ENCODE measurements around the gene MTOR.
"Not testable (repeated sequence)": the region's sequence is repeated elsewhere in the genome, so short reads cannot be mapped to it uniquely, and the experiment has no call there.

Gene MTOR

DNA sequence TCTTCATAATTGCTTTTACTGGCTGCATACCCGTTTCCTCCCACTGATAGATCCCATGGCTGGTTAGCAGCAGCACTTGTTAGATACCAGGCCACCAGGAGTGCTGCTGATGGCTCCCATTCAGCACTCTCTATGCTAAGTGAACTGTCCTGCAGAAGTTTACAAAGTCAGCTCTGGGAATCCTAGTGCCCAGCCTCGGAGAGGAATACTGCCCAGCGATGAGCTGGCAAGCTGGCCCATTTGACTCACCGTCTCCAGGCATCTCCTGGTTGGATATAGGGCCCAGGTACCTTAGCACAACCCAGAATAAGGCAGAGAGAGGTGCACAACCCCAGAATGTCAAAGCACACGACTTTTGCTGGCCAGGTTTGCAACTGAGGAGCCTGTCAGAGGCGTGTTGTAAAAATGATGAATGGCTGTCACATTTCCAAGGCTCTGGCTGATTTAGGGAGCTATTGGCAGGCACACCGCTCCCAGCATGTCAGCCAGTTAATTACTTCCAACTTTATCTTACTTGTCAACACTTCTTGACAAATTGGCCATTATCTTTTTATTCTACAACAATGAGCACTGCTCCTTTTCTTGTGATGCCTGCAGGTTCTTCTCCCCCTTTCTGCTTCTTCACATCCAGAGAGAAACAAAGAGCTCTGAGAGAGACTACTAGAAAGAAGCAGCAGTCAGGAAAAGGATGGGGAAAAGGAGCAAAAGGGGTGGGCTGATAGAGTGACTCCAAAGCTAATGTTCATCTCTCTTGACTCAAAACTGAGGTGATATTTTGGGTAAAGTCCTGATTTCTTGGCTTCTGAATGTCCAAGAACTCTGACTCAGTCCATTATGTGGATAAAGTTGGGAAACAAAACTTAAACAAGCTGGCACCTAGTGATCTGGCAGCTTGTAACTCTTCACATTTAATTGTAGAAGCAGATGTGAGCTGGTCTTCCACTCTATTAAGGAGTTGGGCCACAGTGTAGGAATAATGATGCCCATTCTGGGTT lies 84.0 kb downstream of the MTOR start:
- DNase-seq: peak; percentile 20

GRCh38 chr1:11176081-11176706 lies 86.2 kb downstream of the MTOR start:
- DNase-seq: no peak

DNA sequence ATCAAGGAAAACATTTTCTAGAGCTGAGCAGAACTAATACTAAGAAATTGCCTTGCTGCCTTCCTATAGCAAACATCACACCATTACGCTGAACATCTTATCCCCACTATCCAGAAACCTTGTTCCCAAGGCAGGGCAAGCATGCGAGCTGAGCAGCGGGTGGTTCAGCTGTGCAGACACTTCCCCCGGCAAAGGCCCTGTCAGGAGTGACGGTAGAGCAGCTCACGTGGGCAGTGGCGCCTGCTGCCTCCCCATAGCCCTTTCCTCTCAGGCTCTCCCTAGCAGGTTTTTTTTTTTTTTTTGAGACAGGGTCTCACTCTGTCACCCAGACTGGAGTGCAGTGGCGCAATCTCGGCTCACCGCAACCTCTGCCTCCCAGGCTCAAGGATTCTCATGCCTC lies 86.9 kb downstream of the MTOR start:
- no peak for DNase-seq

DNA sequence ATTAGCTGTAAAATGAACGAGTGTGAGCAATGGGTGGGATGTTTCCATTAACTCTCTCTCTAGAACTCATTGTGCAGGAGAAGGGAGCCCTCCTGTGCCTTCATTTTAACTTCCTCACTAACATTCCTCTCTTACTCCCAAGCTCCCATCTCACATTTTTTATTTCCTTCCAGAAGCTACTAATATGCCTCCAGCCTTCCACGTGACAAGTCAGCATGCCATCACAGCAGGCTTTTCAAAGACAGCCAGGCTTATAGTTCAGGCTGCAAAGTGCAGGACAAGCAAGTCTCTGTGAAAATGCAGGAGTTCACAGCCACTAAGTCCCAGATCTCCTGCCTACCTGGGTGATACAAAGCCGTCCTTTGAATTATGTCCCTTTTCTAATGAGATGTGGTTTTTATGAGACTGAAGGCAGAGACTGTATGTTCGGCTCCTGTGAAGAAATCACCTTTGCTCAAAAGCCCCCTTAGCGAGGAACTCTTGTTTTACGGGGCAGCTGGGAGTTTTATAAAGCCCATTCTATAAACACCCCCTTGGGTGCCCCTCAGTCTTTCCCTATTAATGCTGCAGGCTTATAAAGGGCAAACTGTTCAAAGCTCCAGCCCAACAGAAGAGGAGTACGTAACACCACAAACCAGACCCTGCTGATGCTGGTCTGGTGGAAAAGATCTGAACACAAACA lies 87.9 kb downstream of the MTOR start:
- DNase-seq: no peak

DNA sequence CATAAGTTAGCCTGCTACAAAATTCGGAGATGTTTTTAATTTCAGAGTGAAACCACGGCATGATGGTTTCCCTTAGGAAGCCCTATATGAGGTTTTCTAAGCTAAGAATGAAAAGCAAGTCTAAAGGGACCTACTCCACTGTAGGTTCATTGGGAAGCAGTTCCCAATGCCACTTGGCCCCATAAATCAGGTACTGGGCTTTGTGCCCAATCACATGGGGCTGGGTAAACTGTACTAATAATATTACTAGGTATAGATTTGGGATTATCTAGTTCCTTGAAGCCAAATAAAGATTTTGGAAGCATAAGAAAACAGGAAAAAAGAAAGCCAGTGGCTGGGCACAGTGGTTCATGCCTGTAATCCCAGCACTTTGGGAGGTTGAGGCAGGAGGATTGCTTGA lies 92.2 kb downstream of the MTOR start:
- no peak for DNase-seq

DNA sequence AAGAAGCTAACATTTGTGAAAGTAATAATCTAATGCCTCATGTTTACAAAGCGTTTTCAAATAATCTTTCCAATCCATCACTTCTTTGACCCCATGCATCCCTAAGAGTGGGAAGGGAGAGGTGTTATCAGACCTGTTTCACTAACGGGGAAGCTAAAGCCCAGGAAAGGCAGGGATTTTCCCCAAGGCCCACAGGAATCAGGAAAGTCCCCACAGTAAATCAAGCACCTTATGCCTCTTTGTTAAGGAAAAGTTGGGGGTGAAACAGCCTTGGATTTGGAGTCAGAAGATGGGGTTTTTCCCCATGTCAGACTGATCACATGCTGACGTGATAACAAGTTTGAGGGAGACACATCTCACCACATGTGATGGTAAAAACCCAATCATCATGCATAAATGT lies 93.1 kb downstream of the MTOR start:
- no peak for DNase-seq

DNA sequence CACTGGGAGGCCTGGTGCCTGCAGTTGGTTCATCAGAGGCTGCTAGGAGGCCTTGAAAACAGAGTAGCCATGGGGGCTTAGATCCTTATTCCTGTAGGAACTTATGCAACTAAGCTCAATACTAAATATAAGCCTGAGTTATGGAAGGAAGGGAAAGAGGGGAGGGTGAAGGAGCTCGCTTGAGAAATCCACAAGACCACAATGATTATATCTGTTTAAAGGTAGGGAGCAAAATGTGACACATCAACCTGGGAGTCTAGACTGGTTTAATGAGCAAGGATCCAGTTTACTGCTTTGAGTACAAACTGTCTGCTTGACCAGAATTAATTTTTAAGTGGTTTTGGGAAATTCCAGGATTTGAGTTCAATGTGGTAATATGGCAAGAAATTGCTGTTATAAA lies 93.6 kb downstream of the MTOR start:
- DNase-seq: no peak

- not testable (repeated sequence) for DNase-seq
Observed at GRCh38 chr1:11166744-11167143, 95.6 kb downstream of the MTOR start.

DNA sequence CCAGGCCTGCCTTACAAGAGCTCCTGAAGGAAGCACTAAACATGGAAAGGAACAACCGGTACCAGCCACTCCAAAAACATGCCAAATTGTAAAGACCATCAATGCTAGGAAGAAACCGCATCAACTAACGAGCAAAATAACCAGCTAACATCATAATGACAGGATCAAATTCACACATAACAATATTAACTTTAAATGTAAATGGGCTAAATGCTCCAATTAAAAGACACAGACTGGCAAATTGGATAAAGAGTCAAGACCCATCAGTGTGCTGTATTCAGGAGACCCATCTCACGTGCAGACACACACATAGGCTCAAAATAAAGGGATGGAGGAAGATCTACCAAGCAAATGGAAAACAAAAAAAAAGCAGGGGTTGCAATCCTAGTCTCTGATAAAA lies 99.6 kb downstream of the MTOR start:
- DNase-seq: not testable (repeated sequence)

GRCh38 chr1:11158720-11159321 lies 103.5 kb downstream of the MTOR start:
- DNase-seq: peak; percentile 81

DNA sequence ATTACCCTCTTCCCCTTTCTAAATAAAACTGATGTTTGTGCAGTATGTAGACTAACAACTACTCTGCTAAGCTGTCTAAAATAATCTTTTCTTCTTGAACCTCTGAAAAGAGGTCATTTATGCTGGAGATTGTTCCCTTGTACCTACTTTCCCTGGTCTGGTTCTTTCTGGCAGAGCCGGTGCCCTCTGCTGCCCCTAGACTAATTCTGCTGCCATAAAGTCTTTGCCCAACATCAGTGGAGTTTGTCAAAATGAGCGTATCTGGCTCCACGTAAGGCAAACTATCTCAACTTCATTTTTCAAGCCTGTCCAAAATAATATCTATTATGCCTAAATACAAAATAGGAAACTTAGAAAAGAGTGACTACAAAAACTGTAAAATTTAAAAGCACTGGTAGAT lies 104.1 kb downstream of the MTOR start:
- DNase-seq: no peak

DNA sequence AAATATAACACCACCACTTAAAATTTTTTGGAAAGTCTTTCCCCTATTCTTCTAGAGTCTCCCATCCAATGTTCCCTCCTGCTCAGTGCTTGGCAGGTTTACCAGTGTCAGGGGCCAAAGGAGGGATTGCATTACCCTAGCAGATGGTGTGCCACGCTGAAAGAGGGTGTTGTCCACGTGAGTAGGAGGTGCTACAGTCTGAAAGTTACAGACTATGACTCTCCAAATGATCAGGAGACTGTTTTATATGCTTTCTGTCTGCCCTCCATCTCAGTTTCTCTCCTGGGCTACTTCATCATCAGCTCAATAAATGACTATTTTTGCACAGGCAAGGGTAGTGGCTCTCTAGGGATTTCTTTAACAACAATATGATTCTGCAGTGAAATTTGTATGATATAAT lies 104.5 kb downstream of the MTOR start:
- DNase-seq: no peak

DNA sequence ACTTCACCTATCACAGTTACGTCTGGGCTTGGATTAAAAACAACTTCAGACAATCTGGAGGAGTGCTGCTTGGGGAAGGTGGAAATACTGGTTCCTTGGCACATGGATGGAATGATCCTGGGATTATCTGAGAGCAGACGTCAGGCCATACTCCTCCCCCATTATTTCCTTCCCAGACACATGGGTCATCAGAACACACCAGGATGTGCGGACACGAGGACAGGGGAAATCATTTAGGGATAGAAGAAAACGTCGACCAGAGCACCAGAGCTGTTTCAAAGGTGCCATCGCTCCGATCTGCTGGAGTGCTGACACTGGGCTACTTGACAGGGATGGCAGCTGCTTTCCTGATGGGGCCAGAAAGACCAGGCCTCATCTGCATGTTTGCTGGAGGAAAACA lies 105.0 kb downstream of the MTOR start:
- no peak for DNase-seq

- no peak for DNase-seq
Observed at GRCh38 chr1:11156963-11157362, 105.4 kb downstream of the MTOR start.

GRCh38 chr1:11156441-11156840 lies 105.9 kb downstream of the MTOR start:
- no peak for DNase-seq

DNA sequence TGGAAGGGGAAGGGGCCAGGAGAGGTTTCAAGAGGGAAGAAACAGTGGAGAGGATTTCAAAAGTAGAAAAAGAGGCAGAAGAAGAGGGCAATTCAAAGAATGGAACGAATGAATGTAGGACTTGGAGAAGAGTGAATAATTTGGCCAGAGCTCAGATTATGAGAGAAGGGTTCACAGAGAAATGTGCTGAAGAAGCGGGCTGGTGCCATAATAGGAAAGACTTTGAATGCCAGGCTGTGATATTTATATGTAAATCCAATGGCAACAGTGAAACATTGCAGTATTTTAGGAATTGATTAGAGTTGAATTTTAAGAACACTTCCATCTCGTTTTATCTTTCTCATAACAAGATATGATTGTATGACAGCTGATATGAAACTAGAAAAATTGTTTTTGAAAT lies 109.2 kb downstream of the MTOR start:
- DNase-seq: no peak

- DNase-seq: no peak
Observed at GRCh38 chr1:11152755-11153154, 109.6 kb downstream of the MTOR start.

DNA sequence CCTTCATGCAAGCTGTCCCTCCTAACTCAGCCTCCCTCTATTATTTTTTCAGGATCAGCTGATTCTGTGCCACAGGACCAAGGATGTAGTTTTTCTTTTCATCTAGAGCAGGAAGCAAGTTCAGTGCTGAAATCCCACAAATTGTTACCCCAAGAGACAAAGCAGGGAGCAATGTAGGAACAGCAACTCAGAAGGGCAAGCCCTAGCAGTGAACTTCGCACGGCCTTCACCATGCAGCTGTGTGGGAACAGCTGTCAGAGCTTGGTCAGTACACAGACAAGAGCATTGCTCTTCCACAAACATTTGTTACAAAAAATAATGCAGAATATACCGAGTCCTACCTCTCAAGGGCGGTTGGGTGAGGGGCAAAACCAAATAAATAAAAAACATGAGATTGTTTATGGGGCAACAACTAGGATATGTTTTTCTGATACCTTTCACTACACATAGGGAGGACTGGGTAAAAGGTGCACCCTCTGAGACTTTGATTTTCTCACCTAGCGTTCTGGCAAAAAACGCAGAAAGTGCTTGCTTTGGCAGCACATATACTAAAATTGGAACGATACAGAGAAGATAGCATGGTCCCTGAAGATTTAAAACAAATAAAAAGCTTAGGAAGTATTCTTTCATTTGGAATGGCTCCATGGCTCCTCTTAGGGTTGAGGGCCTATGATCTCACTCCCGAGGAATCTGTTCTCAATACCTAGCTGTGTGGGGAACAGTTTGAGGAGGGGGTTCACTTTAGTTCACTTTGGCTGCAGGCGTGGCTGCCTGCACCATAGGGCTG lies 110.3 kb downstream of the MTOR start:
- DNase-seq: no peak

- no peak for DNase-seq
Observed at GRCh38 chr1:11151114-11151513, 111.2 kb downstream of the MTOR start.

DNA sequence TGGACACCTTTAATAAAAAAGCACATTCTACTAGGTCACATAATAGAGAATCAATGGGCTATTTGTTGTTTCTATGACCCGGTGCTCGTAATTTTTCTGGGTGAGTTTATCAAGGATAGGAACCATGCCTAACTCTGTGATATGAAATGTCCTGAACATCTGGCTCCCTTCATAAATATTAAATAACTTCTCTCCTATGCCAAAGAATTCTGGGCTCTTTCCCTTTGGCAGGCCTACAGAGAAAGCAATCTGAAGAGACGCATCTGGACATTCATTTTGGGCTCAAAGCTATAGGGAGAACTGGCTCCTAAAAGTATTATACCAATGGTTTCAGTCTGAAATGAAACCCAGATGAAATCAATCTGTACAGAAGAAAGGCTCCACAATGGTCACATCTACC lies 112.0 kb downstream of the MTOR start:
- no peak for DNase-seq

- no peak for DNase-seq
Observed at GRCh38 chr1:11147197-11147770, 115.1 kb downstream of the MTOR start.

- DNase-seq: no peak
Observed at GRCh38 chr1:11145741-11146140, 116.6 kb downstream of the MTOR start.
